GM18502 (cell line): ENCODE results near the gene RSPRY1.

Source experiments
- ATAC-seq: cut with Tn5 transposase; IDR thresholded peaks from one replicate; pipeline ENCODE4 v1.9.1; 2021; ENCODE audit warnings: mild to moderate bottlenecking; ENCODE audit not compliant: unreplicated experiment, poor library complexity

The RSPRY1 gene

DNA sequence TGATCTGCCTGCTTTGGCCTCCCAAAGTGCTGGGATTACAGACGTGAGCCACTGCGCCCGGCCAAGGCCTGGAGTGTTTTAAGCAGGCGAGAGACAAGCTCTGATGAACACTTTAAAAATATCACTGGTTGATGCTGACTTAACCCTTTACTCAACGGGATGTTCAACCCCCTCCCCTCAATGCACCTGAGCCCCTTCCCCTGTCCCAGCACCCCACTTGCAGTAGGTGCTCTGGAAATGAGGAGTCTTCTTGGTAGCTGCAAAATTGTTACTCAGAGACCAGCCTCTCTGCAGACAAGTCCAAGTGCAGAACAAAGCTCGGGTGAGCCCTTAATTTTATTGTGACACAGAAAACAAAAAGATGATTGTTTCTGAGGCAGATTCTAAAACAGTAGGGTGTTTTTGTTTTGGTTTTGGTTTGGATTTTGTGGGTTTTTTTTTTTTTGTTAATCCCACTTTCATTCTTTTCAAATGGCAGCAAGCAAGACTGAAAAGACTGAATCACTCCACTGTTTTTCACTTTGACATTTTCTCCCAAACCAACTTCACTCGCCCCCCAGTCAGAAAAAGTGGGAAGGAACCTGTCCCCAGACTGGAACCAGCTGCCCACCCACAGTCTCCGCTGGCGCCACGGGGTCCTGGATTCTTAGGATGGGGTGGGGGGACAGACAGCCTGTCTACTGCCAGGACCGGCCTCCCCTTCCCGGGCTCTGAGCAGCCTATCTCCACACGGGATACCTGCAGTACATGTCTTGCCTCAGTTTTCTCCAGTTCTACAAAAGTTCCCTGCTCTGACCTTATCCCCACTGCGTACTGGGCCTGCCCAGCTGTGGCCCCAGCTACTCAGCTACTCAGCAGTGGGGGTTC lies 103.5 kb downstream of the RSPRY1 start:
- no peak for ATAC-seq
